ENCODE measurements around the gene CCDC66.

The CCDC66 gene

GRCh38 chr3:56645407-56645806 is 88.4 kb downstream of the CCDC66 start:
- Mint-ChIP-seq H3K27ac (no peak overlapping the region), H3K27me3 (ENCODE audit: low read depth) (no peaks in the 10 kb centered on the region), H3K4me3 (no peak overlapping the region), H3K9me3 (no peaks in the 10 kb centered on the region), H3K4me1 (ENCODE audit: low read depth) (peaks cover 13% of the 10 kb centered on the region), H3K36me3 (ENCODE audit: low read depth) (peaks cover 47% of the 10 kb centered on the region)

GRCh38 chr3:56654460-56654859 is 97.5 kb downstream of the CCDC66 start:
- no peaks in the 10 kb centered on the region for H3K27me3 Mint-ChIP-seq (ENCODE audit: low read depth)
- H3K27ac Mint-ChIP-seq: no peak overlapping the region

GRCh38 chr3:56655709-56656108 is 98.7 kb downstream of the CCDC66 start:
- H3K4me1 Mint-ChIP-seq (ENCODE audit: low read depth): peaks cover 21% of the 10 kb centered on the region
- H3K27ac Mint-ChIP-seq: no peak overlapping the region
- peaks cover 61% of the 10 kb centered on the region for H3K36me3 Mint-ChIP-seq (ENCODE audit: low read depth)
- H3K27me3 Mint-ChIP-seq (ENCODE audit: low read depth): no peaks in the 10 kb centered on the region
- no peak overlapping the region for H3K4me3 Mint-ChIP-seq
- H3K9me3 Mint-ChIP-seq: no peaks in the 10 kb centered on the region

More at GRCh38 chr3:56654460-56654859, 97.5 kb downstream of the CCDC66 start:
- H3K4me3 Mint-ChIP-seq: no peak overlapping the region
- peaks cover 61% of the 10 kb centered on the region for H3K36me3 Mint-ChIP-seq (ENCODE audit: low read depth)
- no peaks in the 10 kb centered on the region for H3K9me3 Mint-ChIP-seq
- peaks cover 21% of the 10 kb centered on the region for H3K4me1 Mint-ChIP-seq (ENCODE audit: low read depth)

GRCh38 chr3:56664823-56665222 is 107.8 kb downstream of the CCDC66 start:
- Mint-ChIP-seq H3K27me3 (ENCODE audit: low read depth) (no peaks in the 10 kb centered on the region), H3K36me3 (ENCODE audit: low read depth) (peaks cover 48% of the 10 kb centered on the region), H3K9me3 (no peaks in the 10 kb centered on the region), H3K27ac (no peak overlapping the region), H3K4me3 (no peak overlapping the region), H3K4me1 (ENCODE audit: low read depth) (peaks cover 10% of the 10 kb centered on the region)

- Mint-ChIP-seq H3K36me3 (ENCODE audit: low read depth) (peaks cover 48% of the 10 kb centered on the region), H3K9me3 (no peaks in the 10 kb centered on the region), H3K27me3 (ENCODE audit: low read depth) (no peaks in the 10 kb centered on the region), H3K4me3 (no peak overlapping the region), H3K4me1 (ENCODE audit: low read depth) (peaks cover 12% of the 10 kb centered on the region), H3K27ac (no peak overlapping the region)
Observed at GRCh38 chr3:56667973-56668579, 111.1 kb downstream of the CCDC66 start.
